OCI-LY7 (cell line): ENCODE results near the gene TARP.
"Not testable (repeated sequence)": the region's sequence is repeated elsewhere in the genome, so short reads cannot be mapped to it uniquely, and the experiment has no call there.

ENCODE experiments used
- EZH2phosphoT487 ChIP-seq: fragments of 200-600 bp; sonication (generic); IDR thresholded peaks from 2 replicates; pipeline ENCODE4 v1.6.1; 2018; ENCODE audit warnings: low read depth, borderline replicate concordance, mild to moderate bottlenecking, mixed run types, antibody characterized with exemption, low read length, moderate library complexity, mixed read lengths
- TF ChIP-seq, protein P1 (sequence below): fragments of 200-600 bp; sonication (generic); conservative IDR thresholded peaks from 2 replicates; pipeline ENCODE4 v1.5.1; 2014; ENCODE audit warnings: mild to moderate bottlenecking, antibody characterized with exemption, low read length, moderate library complexity, mixed read lengths

DNA sequence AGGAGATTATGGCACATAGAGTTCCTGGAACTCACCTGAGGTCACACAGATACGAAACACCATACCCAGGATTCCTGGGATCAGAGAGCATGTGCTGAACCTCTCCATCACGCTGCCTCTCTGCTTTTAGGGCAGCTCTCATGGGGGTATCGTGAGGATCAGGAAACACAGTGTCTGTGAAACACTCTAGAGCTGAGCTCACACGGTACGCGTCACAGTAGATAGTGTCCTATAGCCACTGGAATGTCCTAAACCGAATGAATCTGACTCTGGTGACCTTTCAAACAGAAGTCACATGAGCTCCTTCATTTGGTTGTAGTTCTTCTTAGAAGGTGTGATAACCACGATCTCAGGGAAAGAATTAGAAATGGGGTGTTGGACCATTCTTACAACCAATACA lies 14.3 kb downstream of the TARP start:
- TF ChIP-seq, protein P1, sequence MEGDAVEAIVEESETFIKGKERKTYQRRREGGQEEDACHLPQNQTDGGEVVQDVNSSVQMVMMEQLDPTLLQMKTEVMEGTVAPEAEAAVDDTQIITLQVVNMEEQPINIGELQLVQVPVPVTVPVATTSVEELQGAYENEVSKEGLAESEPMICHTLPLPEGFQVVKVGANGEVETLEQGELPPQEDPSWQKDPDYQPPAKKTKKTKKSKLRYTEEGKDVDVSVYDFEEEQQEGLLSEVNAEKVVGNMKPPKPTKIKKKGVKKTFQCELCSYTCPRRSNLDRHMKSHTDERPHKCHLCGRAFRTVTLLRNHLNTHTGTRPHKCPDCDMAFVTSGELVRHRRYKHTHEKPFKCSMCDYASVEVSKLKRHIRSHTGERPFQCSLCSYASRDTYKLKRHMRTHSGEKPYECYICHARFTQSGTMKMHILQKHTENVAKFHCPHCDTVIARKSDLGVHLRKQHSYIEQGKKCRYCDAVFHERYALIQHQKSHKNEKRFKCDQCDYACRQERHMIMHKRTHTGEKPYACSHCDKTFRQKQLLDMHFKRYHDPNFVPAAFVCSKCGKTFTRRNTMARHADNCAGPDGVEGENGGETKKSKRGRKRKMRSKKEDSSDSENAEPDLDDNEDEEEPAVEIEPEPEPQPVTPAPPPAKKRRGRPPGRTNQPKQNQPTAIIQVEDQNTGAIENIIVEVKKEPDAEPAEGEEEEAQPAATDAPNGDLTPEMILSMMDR = not testable (repeated sequence)
- not testable (repeated sequence) for TF ChIP-seq EZH2phosphoT487
